HG03378 (cell line): Measurements from ENCODE around the gene CLNK.

Source experiments
- ATAC-seq: cut with Tn5 transposase; IDR thresholded peaks from one replicate; pipeline ENCODE4 v1.9.1; 2021; ENCODE audit warnings: mild to moderate bottlenecking, moderate library complexity; ENCODE audit not compliant: unreplicated experiment

The CLNK gene, protein sequence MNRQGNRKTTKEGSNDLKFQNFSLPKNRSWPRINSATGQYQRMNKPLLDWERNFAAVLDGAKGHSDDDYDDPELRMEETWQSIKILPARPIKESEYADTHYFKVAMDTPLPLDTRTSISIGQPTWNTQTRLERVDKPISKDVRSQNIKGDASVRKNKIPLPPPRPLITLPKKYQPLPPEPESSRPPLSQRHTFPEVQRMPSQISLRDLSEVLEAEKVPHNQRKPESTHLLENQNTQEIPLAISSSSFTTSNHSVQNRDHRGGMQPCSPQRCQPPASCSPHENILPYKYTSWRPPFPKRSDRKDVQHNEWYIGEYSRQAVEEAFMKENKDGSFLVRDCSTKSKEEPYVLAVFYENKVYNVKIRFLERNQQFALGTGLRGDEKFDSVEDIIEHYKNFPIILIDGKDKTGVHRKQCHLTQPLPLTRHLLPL

DNA sequence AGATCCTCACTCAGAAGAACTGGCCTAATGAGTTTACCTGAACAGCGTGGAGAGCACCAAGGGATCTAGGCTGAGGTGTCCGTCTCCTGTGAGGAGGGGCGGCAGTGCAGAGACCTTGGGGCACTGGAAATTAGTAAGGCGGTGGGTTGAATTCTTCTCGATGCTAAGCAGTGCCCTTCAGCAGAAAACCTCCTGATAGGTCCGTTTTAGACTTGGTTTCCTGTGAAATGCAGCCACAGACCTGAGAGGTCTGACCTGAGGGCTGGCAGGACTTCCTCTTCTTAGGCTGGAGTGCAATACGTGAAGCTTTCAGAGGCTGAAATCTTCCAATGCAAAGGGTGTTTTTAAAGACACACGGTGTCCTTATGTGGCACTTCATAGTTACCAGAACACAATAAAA, at the start of gene CLNK:
Gene CLNK (minus strand): TSS at position 138 of the 400 bp plus-strand sequence. CDS start 16,899 bp downstream, outside the sequence.
- peak; percentile 86 for ATAC-seq

DNA sequence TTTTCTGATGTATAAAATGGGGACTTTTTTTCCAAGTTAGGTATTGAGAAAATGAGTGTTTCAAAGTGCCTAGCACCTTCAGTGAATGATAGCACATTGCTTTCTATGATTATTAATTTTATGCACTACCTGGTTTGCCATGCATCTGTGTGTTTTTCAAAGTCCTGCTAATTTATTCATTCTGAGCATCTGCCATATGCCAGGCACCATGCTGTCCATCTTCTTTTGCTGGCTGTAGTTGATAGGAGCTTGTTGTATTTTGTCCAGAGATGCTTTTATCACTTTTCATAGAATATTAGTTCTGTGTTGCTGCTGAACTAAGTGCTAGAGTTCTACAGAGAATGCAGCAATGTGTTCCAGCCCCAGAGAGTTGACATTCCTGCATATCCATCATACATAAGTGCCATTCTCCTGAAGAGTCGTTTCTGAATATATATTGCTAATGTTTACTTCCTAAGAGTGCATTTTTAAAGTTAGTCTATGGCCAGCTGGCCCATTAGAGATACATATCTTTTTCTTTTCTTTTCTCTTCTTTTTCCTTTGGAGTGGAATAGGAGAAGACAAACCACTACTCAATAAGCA, 49.0 kb upstream of the CLNK start:
- ATAC-seq: no peak

DNA sequence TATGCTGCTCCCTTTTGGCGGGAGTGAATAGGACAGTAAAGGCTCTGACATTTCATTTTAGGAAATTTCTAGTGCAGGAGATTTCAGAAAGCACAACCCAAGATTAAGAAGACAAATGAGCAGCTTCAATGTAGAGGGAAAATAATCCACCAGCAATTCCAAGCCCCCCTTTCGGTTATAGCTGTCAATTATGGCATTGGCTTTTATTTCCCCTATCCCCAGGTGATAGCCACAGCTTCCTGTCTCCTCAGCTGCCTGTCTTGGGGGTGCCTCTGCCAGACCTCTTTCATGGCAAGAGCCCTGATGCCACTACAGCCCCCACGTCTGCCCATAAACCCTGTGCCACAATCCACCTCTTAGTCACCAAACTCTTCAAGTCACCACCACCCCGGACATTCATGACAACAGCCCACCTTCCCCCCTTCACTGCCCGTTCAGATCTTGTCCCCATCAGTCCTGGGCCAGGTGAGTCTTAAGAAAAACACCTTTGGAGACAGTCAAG, 48.4 kb upstream of the CLNK start:
- no peak for ATAC-seq

DNA sequence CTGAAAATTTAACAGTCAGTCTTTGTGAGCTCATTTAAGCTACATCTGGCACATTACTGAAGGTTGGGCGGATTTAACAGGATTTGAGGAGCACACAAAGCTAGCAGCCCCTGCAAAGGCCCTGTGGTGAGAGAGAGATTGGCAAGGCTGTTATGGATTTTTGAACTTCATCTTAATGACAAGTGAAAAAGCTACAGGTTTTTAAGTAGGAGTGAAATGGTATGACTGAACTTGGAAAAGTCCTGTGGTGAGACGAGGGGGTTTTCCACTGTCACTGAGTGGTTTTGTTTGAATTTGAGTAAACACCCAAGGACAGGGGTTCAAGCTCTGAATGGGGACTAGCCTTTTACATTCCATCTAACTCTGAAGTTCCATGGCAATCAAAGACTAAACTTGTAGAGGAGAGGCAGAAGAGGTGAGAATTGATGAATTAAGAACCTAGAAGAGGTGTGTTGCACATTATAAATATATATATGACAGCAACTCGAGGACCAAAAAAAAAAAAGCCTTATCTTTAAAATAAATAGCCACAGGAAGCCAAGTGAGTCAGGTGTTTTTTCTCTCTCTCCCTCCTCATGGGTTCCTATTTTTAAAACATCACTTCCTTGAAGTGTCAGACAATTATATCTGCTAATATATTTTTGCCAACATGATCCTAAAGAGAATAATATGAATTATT, 47.8 kb upstream of the CLNK start:
- ATAC-seq: peak; percentile 33

DNA sequence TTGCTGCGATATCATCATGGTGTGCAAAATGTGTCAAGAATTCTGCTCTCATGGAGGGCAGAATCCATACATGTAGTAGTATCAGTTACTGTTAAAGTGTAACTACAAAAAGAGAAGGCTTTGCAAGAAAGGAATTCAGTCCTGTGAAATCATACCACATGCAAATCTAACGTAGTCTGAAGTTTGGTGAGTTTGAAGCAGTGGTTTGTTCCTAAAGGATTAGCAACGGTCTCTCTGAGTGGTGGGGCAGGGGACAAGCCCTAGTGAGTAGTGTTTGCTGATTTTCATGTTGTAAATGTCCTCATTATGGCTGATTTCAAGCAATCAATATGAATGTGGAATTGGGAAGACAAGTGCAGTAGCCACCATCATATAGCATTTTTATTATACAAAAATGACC, 47.1 kb upstream of the CLNK start:
- peak; percentile 31 for ATAC-seq

DNA sequence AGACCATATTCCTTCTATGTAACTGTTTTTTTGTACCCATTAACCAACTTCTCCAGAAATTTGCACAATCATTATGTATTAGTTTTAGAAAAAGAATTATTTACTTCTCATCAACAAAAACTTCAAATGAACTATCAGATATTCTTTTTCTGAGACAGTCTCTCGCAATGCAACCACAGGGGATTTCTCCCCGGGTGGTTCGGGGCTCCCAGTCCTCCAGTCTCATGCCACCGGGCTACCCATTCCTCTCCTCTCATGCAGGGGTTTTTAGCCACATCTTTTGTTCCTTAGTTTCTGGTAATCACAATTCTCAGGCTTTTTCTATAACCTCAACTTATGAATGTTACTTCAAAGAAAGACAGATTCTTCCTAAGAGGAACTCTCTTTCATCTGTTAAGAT, 46.6 kb upstream of the CLNK start:
- no peak for ATAC-seq

DNA sequence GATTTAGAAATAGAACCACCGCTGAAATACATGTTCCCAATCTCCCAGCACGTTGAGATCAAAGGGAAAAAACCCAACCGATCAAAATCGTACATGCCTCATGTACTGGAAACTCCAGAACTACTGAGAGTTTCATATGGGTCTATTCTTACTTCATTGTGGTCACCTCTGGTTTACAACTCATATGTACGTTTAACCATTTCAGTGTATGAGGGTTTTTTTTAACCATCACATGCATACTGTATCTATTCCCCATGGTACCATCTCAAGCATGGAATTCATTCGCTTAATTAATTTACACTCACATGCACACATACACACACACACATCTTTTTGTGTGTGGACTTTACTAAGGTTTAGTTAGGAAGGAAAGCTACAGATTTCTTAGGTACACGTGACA, 46.0 kb upstream of the CLNK start:
- ATAC-seq: peak; percentile 63

DNA sequence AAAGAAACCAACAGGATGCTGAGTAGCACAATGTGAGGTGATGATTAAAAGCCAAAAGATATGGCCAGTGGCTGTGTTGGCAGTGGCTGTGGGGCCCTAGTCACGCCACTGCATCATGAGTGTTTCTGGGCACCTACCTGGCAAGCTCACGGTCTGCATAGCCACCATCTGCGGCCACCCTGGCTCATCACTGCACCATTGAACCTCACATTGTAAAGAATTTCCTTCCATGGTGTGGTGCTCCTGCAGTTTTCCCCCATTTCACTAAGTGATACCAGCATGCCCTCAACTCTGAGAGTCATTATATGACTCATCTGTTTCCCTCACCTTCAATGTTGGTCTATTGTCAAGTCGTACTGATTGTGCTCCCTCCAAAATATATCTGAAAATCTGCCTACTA, 45.5 kb upstream of the CLNK start:
- ATAC-seq: peak; percentile 44

DNA sequence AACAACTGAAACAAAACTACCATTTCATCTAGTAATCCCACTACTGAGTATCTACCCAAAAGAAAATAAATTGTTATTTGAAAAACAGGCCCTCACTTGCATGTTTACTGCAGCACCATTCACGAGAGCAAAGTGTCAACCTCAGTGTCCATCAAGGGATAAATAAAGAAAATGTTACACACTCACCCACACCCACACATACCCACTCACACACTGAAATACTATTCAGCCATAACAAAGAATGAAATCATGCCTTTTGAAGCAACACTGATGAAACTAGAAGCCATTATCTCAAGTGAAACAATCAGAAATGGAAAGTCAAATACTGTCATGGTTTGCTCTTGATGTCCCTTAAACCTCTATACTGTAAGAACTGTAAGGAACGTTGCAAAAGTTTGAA, 44.8 kb upstream of the CLNK start:
- ATAC-seq: no peak

DNA sequence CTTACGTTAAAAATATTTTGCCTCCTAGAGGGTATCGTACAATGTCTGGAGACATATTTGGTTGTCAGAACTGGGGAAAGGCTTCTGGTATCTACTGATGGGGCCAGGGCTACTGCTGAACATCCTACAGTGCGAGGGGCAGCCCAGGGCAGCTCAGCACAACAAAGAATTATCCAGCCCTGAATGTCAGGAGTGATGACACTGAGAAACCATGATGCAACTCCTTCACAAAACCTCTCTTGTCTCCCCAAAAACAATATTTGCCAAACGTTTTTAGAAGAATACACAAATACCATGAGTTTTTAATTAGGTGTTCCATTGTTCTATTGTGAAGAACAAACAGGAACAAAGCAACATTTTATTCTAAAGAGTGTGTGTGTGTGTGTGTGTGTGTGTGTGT, 43.4 kb upstream of the CLNK start:
- ATAC-seq: no peak

DNA sequence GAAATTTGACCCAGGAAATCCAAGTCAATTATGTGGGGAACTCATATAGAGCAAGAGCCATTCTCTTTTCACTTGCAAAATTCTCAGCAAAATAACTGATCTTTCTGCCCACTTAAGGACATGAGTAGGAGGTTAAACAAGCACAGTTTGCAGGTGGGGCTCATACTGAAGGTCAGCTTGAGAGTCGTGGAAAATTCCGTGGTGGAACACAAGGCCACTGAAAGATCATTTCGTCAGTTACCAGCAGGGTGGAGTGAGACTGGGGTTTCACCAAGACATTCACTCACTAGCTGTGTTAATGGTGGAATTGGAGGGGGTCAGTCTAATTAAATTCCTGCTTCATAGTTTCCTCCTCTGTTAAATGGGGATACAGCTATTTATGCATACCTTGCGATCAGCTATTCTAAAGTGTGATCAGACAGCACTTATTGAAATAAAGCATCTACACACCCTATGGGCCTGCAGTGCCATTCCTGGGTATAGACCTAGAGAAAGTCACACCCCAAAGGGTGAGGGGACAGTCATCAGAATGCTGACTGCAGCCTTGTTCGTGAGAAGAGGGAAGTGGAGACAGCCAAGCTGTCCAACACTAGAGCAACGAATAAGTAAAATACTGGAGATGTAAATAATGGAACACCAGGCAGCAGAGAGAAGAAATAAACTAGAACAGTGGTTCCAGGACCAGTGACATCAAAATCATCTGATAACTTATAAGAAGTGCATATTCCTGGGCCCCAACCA, 42.7 kb upstream of the CLNK start:
- ATAC-seq: no peak

DNA sequence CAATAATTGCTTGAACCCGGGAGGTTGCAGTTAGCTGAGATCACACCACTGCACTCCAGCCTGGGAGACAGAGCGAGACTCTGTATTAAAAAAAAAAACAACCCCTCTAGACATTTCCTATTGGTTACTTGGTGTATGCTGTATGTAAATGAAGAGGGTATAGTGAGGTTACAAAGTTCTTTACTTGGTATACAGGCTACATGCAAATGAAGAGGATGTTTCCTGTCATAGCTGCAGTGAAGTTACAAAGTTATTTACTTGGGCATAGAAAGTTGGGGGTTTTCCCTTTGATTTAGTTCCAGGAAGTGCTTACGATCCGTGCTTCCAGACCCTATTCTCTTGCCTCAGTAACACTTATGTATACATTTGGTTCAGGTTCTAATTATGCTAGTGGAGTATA, 38.4 kb upstream of the CLNK start:
- ATAC-seq: peak; percentile 99

DNA sequence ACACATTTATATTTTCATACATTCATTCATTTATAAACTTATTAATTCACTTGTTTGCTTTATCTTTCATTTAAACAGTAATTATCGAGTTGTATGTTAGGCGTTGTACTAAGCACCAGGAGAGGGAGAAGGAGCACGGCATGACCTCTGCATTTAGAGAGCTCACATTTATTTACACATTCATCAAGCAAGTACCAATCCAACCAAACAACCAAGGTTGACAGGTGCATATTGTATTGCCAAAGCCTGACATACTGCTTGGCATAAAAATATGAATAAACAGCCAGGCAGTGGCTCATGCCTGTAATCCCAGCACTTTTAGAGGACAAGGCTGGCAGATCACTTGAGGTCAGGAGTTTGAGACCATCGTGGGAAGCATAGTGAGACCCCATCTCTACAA, 37.0 kb upstream of the CLNK start:
- ATAC-seq: no peak

DNA sequence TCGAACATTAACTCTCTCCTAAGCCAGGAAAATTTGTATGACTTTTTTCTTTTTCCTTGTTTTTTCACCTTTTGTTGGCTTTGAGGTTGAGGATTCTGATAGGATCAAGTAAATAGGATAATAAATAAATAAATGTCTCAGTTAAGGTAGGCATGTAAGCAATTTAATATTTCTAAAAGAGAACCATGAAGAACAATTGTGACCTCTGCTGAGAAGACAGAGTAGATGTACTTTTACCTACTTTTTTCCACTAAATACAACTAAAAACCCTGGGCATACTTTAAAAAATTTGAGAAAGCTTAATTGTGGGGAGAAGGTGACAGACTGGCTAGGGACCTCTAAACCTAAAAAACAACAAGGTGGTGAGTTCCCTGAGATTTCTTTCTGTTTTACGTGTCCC, 31.6 kb upstream of the CLNK start:
- ATAC-seq: no peak

DNA sequence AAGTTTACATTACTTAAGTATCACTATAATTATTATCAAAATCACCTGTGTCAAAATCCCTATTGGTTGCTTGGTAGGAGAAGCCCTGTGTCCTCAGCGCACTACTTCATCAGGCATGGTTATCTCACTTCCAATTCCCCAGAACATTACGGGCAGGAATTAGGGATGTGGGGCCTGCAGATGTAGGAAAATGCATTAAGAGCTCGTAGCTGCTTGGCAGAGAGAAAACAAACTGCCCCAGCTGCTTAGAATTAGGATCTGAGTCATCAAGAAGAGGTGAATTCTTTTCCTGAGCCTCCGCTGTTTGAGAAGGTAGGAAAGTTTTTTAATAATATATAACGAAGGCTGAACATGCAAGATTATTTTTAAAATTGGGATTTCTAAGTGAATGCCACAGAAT, 31.1 kb upstream of the CLNK start:
- no peak for ATAC-seq

DNA sequence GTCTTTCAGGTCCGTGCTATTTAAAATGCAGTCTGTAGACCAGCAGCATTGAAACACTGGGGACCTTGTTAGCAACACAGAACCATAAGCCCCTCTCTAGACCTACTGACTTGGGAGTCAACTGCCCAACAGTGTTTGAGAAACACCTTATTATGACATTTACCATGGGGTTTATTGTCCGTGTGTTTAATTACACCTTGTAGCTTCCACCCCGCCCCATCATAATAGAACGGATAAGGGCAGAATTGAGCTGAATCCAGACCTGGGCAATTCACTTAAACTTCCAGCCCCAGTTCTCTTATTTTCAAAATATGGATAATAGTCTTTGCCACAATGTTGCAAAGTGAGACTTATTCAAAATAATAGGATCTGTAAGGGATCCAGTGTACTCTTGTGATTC, 30.6 kb upstream of the CLNK start:
- ATAC-seq: no peak

DNA sequence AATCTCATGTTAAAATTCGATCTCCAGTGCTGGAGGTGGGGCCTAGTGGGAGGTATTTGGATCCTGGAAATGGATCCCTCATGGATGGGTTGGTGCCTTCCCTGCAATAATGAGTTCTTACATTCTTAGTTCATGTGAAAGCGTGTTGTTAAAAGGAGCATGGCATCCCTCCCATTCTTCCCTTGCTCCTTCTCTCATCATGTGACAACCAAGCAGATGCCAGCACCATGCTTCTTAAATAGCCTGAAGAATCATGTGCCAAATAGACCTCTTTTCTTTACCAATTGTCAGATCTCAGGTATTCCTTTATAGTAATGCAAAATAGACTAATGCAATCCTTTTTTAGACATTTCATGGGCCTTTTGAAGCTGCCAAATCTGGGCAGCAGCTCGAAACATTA, 29.0 kb upstream of the CLNK start:
- no peak for ATAC-seq

DNA sequence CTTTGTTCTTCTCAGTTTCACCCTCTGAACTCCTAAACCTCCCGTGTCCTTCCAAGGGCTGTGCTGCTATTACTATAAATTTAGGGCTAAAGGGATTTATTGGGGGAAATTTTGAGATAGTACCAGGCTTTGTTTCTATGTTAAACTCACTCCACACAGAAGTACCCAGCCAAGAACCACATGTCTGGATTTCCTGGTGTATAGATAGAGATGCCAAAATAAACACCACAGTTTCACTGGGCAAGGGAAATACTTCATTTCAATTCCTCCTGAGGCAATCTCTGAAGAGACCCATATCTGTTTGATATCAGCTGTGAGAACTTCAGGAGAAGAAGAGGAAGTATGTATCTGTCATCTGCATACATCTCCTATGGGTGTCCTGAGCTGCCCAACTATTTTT, 21.7 kb upstream of the CLNK start:
- no peak for ATAC-seq

DNA sequence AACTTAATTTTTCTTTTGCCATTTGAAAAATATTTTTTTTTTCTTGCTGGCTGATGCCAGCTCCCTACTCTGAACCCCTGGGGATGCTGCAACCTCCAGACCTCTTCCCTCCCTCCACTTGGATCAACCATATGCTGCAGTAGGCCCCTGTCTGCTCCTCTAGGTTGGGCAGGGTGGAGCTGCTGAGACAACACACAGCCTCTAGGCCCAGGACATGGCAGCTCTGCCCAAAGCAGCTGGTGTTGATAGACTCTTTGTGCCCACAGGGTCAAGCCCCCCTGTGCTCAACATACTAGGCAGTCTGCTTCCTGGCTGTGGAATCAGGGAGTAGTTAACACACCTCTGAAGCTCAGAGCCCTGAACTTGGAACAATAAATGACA, 19.9 kb upstream of the CLNK start:
- no peak for ATAC-seq

DNA sequence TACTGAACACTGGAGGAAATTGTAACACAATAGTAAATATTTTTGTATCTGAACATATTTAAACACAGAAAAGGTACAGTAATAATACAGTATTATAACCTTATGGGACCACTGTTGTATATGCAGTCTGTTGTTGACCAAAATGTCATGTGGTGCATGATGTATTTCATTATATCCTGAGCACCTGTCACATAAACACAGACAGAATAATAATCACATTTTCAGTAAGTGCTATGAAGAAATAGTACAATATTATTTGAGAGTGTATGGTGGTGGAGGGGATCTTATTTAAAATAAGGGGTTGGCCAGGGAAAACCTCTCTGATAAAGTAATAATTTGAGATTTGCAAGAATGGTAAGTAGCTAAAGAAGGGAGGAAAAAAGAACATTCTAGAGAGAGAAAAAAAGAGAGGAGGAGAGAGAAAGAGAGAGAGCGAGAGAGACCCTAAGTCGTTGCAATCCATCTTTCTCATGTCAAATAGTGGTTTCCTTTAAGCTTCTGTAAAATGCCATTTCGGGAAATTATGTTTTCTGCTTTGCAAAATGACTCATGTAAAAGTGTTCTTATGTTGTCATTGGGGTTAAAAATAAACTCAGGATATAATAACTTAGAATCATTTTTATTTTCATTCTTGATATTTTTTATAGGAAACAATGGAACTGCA, 19.3 kb upstream of the CLNK start:
- no peak for ATAC-seq

DNA sequence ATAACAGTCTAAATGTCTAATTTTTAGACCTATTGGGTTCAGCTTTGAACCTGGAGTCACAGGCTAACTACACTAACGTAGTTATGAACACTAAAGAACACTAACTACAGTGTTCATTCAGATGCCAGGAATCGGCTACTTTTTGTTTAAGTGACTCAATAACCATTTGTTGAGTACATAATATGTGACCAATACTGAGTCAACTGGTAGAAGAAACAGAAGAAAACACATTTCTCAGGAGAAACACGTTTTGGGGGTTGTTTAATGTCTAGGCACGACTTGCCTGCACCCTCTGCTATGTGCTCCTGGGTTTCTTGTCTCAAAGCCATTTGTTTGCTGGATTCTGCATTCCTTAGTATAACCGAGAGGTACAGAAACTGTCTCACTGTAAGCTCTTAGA, 18.6 kb upstream of the CLNK start:
- ATAC-seq: no peak
